ENCODE measurements around the gene PLCB1. TPM values are rescaled to one million over a fixed set of nuclear protein-coding genes. Genes with fewer than 3 reads are reported as not detected.

The PLCB1 gene
- total RNA-seq, 2 donors from 2014 or later: 7.3 to 45.5 TPM

- H3K27ac ChIP-seq: no peak overlapping the region
- no peak for TF ChIP-seq CTCF (IDR thresholded peaks at IDR 0.05)
- H3K36me3 ChIP-seq: no peaks in the 10 kb centered on the region
- no peak overlapping the region for H3K4me3 ChIP-seq
- H3K4me1 ChIP-seq: peaks cover 0 to 18% of the 10 kb centered on the region in 2 donors
- no peak for DNase-seq (ENCODE audit: low spot score)
- no peaks in the 10 kb centered on the region for H3K9me3 ChIP-seq
- no peaks in the 10 kb centered on the region for H3K27me3 ChIP-seq
Observed at GRCh38 chr20:8673116-8673515, 541.0 kb downstream of the PLCB1 start.

GRCh38 chr20:8675896-8676295 lies 543.8 kb downstream of the PLCB1 start:
- H3K4me1 ChIP-seq: peaks cover 0 to 10% of the 10 kb centered on the region in 2 donors
- no peak overlapping the region for H3K27ac ChIP-seq
- no peaks in the 10 kb centered on the region for H3K9me3 ChIP-seq
- H3K27me3 ChIP-seq: no peaks in the 10 kb centered on the region
- H3K36me3 ChIP-seq: no peaks in the 10 kb centered on the region
- no peak overlapping the region for H3K4me3 ChIP-seq
- DNase-seq (ENCODE audit: low spot score): no peak
- no peak for TF ChIP-seq CTCF (IDR thresholded peaks at IDR 0.05)

GRCh38 chr20:8678098-8678776 lies 546.2 kb downstream of the PLCB1 start:
- Histone ChIP-seq H3K36me3 (no peaks in the 10 kb centered on the region), H3K4me3 (no peak overlapping the region), H3K27me3 (no peaks in the 10 kb centered on the region), H3K4me1 (no peaks in the 10 kb centered on the region), H3K9me3 (no peaks in the 10 kb centered on the region), H3K27ac (peak overlapping the region in 1 of 2 donors; percentile 65)
- no peak for TF ChIP-seq CTCF (IDR thresholded peaks at IDR 0.05)
- DNase-seq (ENCODE audit: low spot score): no peak

- no peak overlapping the region for H3K4me3 ChIP-seq
- no peaks in the 10 kb centered on the region for H3K27me3 ChIP-seq
- no peak for DNase-seq (ENCODE audit: low spot score)
- H3K36me3 ChIP-seq: no peaks in the 10 kb centered on the region
- H3K9me3 ChIP-seq: peaks cover 0 to 16% of the 10 kb centered on the region in 2 donors
- no peak overlapping the region for H3K27ac ChIP-seq
- H3K4me1 ChIP-seq: no peaks in the 10 kb centered on the region
- no peak for TF ChIP-seq CTCF (IDR thresholded peaks at IDR 0.05)
Observed at GRCh38 chr20:8689337-8689736, 557.3 kb downstream of the PLCB1 start.

GRCh38 chr20:8690074-8690473 lies 558.0 kb downstream of the PLCB1 start:
- peaks cover 0 to 16% of the 10 kb centered on the region in 2 donors for H3K9me3 ChIP-seq
- TF ChIP-seq CTCF (IDR thresholded peaks at IDR 0.05): no peak
- H3K27ac ChIP-seq: no peak overlapping the region
- no peaks in the 10 kb centered on the region for H3K27me3 ChIP-seq
- H3K4me3 ChIP-seq: no peak overlapping the region
- H3K4me1 ChIP-seq: no peaks in the 10 kb centered on the region
- DNase-seq (ENCODE audit: low spot score): no peak
- H3K36me3 ChIP-seq: no peaks in the 10 kb centered on the region

- no peaks in the 10 kb centered on the region for H3K36me3 ChIP-seq
- no peak for DNase-seq (ENCODE audit: low spot score)
- H3K27me3 ChIP-seq: no peaks in the 10 kb centered on the region
- H3K9me3 ChIP-seq: peaks cover 0 to 16% of the 10 kb centered on the region in 2 donors
- H3K4me1 ChIP-seq: no peaks in the 10 kb centered on the region
- no peak overlapping the region for H3K4me3 ChIP-seq
- H3K27ac ChIP-seq: no peak overlapping the region
- TF ChIP-seq CTCF (IDR thresholded peaks at IDR 0.05): no peak
Observed at GRCh38 chr20:8693709-8694108, 561.6 kb downstream of the PLCB1 start.

All from right atrium auricular region (tissue), 2 donors.